Caco-2 (cell line): ENCODE data around the gene CLSTN2. TPM values are rescaled to one million over a fixed set of nuclear protein-coding genes. Genes with fewer than 3 reads are reported as not detected.

ENCODE experiments used
- BruUV-seq: library from RNA; stranded (reverse); fragments of 400-500 nt; replicated peaks from 2 replicates; lab custom pipeline; 2021; lab: Mats Ljungman, UMichigan
- CTCF ChIA-PET: fragments of 300-600 bp; sonication (Branson Sonifier 250); formaldehyde crosslinking; loops from one replicate; lab custom pipeline; 2022; ENCODE audit warnings: antibody characterized with exemption; lab: Charles Lee
- POLR2A ChIA-PET: fragments of 300-600 bp; sonication (Branson Sonifier 250); formaldehyde crosslinking; loops from one replicate; lab custom pipeline; 2022; ENCODE audit warnings: antibody characterized with exemption; lab: Charles Lee
- DNase-seq, 2 experiments: peaks; one replicate each; pipeline versions ENCODE4 v3.0.0 to v3.0.0-alpha.2; 2020 to 2022
- H3K27me3 ChIP-seq: replicated peaks from 2 replicates; pipeline ENCODE4 v1.6.0; 2011; ENCODE audit warnings: low read length; ENCODE audit not compliant: control insufficient read depth, insufficient read depth
- H3K36me3 ChIP-seq: 2 replicates; pipeline ENCODE4 v1.5.1; 2011; ENCODE audit warnings: low read length; ENCODE audit not compliant: control insufficient read depth, insufficient read depth
- H3K4me1 ChIP-seq: fragments of 250-450 bp; sonication (Bioruptor Pico); 2 replicates; pipeline ENCODE4 v1.5.1; 2020; ENCODE audit warnings: mild to moderate bottlenecking
- H3K4me3 ChIP-seq: 2 replicates; pipeline ENCODE4 v1.5.1; 2011; ENCODE audit warnings: low read depth, mild to moderate bottlenecking, control low read depth, low read length
- H3K9me3 ChIP-seq: fragments of 250-450 bp; sonication (Bioruptor Pico); 2 replicates; pipeline ENCODE4 v1.5.1; 2020; ENCODE audit warnings: mild to moderate bottlenecking, moderate library complexity
- H3K27ac Mint-ChIP-seq: one replicate; pipeline ENCODE4 v1.8.0; 2022; ENCODE audit warnings: mixed read lengths; ENCODE audit not compliant: unreplicated experiment
- H3K27me3 Mint-ChIP-seq: one replicate; pipeline ENCODE4 v1.8.0; 2022; ENCODE audit warnings: mixed read lengths; ENCODE audit not compliant: insufficient read depth, unreplicated experiment
- H3K36me3 Mint-ChIP-seq: one replicate; pipeline ENCODE4 v1.8.0; 2022; ENCODE audit warnings: mild to moderate bottlenecking, mixed read lengths; ENCODE audit not compliant: insufficient read depth, unreplicated experiment
- H3K4me1 Mint-ChIP-seq: one replicate; pipeline ENCODE4 v1.8.0; 2022; ENCODE audit warnings: low read depth, mixed read lengths; ENCODE audit not compliant: unreplicated experiment
- H3K4me3 Mint-ChIP-seq: one replicate; pipeline ENCODE4 v1.8.0; 2022; ENCODE audit warnings: mild to moderate bottlenecking, moderate library complexity, mixed read lengths; ENCODE audit not compliant: unreplicated experiment
- H3K9me3 Mint-ChIP-seq: one replicate; pipeline ENCODE4 v1.8.0; 2022; ENCODE audit warnings: mixed read lengths; ENCODE audit not compliant: unreplicated experiment
- intact Hi-C: fragments of 100-400 bp; cut with micrococcal nuclease; formaldehyde crosslinking; loops from one replicate; pipeline ENCODE4 v1.10.0; 2022; ENCODE audit not compliant: unreplicated experiment
- total RNA-seq: library from RNA; stranded (reverse); gene quantifications from 2 replicates; pipeline ENCODE4 v1.2.3, GENCODE V29; 2022
- TF ChIP-seq, protein P1 (sequence below), 2 experiments: fragments of 200-600 bp in 1 of 2; IDR thresholded peaks; 1 replicate in 1 of 2; 2 replicates in 1 of 2; pipeline versions ENCODE4 v1.5.1 to v1.8.0; 2011 to 2022; ENCODE audit warnings: antibody characterized with exemption in 1 of 2, control low read depth in 1 of 2, inconsistent platforms in 1 of 2, low read depth in 1 of 2, low read length in 1 of 2, mild to moderate bottlenecking in 1 of 2, moderate library complexity in 1 of 2; ENCODE audit not compliant: insufficient read depth in 1 of 2, severe bottlenecking in 1 of 2, unreplicated experiment in 1 of 2

Gene CLSTN2
- total RNA-seq, 1 experiment from 2014 or later: 26.1 TPM

GRCh38 chr3:140093742-140094141 is 158.8 kb downstream of the CLSTN2 start:
- H3K9me3 ChIP-seq: no peaks in the 10 kb centered on the region
- H3K4me3 Mint-ChIP-seq: no peak overlapping the region
- CTCF ChIA-PET: no interaction called here
- no peaks in the 10 kb centered on the region for H3K36me3 Mint-ChIP-seq
- no peaks in the 10 kb centered on the region for H3K4me1 Mint-ChIP-seq
- POLR2A ChIA-PET: no interaction called here
- no peaks in the 10 kb centered on the region for H3K4me1 ChIP-seq
- no TSS peak for BruUV-seq
- peaks cover 5% of the 10 kb centered on the region for H3K27me3 Mint-ChIP-seq
- H3K27me3 ChIP-seq: no peaks in the 10 kb centered on the region
- no peak for DNase-seq
- intact Hi-C loops: no loop called here
- no peak overlapping the region for H3K4me3 ChIP-seq
- TF ChIP-seq, protein P1, sequence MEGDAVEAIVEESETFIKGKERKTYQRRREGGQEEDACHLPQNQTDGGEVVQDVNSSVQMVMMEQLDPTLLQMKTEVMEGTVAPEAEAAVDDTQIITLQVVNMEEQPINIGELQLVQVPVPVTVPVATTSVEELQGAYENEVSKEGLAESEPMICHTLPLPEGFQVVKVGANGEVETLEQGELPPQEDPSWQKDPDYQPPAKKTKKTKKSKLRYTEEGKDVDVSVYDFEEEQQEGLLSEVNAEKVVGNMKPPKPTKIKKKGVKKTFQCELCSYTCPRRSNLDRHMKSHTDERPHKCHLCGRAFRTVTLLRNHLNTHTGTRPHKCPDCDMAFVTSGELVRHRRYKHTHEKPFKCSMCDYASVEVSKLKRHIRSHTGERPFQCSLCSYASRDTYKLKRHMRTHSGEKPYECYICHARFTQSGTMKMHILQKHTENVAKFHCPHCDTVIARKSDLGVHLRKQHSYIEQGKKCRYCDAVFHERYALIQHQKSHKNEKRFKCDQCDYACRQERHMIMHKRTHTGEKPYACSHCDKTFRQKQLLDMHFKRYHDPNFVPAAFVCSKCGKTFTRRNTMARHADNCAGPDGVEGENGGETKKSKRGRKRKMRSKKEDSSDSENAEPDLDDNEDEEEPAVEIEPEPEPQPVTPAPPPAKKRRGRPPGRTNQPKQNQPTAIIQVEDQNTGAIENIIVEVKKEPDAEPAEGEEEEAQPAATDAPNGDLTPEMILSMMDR (IDR thresholded peaks at IDR 0.05; ENCODE audit: insufficient read depth in 1 of 2, low read depth in 1 of 2, low read length in 1 of 2, severe bottlenecking in 1 of 2, unreplicated experiment in 1 of 2): no peak
- H3K27ac Mint-ChIP-seq: no peak overlapping the region
- H3K9me3 Mint-ChIP-seq: no peaks in the 10 kb centered on the region
- no peaks in the 10 kb centered on the region for H3K36me3 ChIP-seq

GRCh38 chr3:140094487-140094886 is 159.5 kb downstream of the CLSTN2 start:
- Mint-ChIP-seq H3K27ac (no peak overlapping the region), H3K27me3 (peaks cover 5% of the 10 kb centered on the region), H3K4me1 (no peaks in the 10 kb centered on the region), H3K36me3 (no peaks in the 10 kb centered on the region), H3K4me3 (no peak overlapping the region), H3K9me3 (no peaks in the 10 kb centered on the region)
- DNase-seq: no peak
- Histone ChIP-seq H3K36me3 (no peaks in the 10 kb centered on the region), H3K27me3 (no peaks in the 10 kb centered on the region), H3K4me3 (no peak overlapping the region), H3K9me3 (no peaks in the 10 kb centered on the region), H3K4me1 (no peaks in the 10 kb centered on the region)
- ChIA-PET POLR2A (no interaction called here), CTCF (no interaction called here)
- intact Hi-C loops: no loop called here
- TF ChIP-seq, protein P1 (IDR thresholded peaks at IDR 0.05; ENCODE audit: insufficient read depth in 1 of 2, low read depth in 1 of 2, low read length in 1 of 2, severe bottlenecking in 1 of 2, unreplicated experiment in 1 of 2): no peak
- no TSS peak for BruUV-seq

DNA sequence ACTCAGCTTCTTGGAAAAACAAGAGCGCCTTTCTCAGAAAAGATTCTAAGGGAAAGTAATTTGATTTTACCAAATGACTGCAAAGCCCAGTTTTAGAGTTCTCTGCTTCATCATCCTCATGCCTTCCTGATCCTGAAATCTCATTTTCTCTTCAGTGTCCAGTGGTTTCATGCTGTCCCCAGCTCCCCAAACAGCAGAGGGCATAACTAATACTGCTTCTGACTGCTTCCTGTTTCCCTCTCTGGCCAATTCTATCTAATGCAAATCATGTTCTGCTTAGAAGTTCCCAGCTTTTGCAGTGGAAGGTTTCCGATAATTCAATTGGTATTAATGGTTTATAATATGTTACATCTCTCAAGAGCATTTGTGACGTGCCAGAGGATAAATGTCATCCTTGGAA is 161.1 kb downstream of the CLSTN2 start:
- no TSS peak for BruUV-seq
- Histone ChIP-seq H3K27me3 (no peaks in the 10 kb centered on the region), H3K4me3 (no peak overlapping the region), H3K4me1 (no peaks in the 10 kb centered on the region), H3K9me3 (no peaks in the 10 kb centered on the region), H3K36me3 (no peaks in the 10 kb centered on the region)
- POLR2A ChIA-PET: no interaction called here
- TF ChIP-seq, protein P1 (IDR thresholded peaks at IDR 0.05; ENCODE audit: insufficient read depth in 1 of 2, low read depth in 1 of 2, low read length in 1 of 2, severe bottlenecking in 1 of 2, unreplicated experiment in 1 of 2): no peak
- H3K4me3 Mint-ChIP-seq: no peak overlapping the region
- CTCF ChIA-PET: no interaction called here
- H3K27ac Mint-ChIP-seq: no peak overlapping the region
- peaks cover 5% of the 10 kb centered on the region for H3K27me3 Mint-ChIP-seq
- no peaks in the 10 kb centered on the region for H3K4me1 Mint-ChIP-seq
- intact Hi-C loops: no loop called here
- H3K36me3 Mint-ChIP-seq: no peaks in the 10 kb centered on the region
- no peak for DNase-seq
- no peaks in the 10 kb centered on the region for H3K9me3 Mint-ChIP-seq
